ENCODE measurements around the gene TMIGD3.

DNA sequence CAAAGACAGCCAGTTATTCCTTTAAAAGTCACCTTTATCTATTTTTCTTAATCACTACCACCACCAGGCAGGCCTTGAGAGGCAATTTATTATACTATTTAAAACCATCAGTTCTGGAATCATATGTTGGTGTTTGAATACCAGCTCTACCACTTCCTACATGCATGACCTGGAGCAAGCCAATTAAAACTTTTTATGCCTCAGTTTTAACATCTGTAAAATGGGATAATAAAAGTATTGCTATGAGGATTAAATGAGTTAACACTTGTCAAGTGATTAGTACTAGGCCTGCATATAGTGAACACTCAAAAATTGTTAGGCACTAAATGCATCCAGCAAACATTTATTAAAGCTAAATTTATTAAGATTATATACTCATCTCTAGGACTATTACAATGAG is 49.2 kb upstream of the TMIGD3 start:
- TF ChIP-seq, protein P1, sequence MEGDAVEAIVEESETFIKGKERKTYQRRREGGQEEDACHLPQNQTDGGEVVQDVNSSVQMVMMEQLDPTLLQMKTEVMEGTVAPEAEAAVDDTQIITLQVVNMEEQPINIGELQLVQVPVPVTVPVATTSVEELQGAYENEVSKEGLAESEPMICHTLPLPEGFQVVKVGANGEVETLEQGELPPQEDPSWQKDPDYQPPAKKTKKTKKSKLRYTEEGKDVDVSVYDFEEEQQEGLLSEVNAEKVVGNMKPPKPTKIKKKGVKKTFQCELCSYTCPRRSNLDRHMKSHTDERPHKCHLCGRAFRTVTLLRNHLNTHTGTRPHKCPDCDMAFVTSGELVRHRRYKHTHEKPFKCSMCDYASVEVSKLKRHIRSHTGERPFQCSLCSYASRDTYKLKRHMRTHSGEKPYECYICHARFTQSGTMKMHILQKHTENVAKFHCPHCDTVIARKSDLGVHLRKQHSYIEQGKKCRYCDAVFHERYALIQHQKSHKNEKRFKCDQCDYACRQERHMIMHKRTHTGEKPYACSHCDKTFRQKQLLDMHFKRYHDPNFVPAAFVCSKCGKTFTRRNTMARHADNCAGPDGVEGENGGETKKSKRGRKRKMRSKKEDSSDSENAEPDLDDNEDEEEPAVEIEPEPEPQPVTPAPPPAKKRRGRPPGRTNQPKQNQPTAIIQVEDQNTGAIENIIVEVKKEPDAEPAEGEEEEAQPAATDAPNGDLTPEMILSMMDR (conservative IDR thresholded peaks at IDR 0.05; ENCODE audit: low read depth, low read length): no peak
- no peak for TF ChIP-seq EZH2 (IDR thresholded peaks at IDR 0.05; ENCODE audit: low read length, unreplicated experiment)

All from PC-3 (cell line).